22Rv1 (cell line): ENCODE data around the gene TNFAIP3.

ENCODE experiments used
- CTCF ChIP-seq: fragments of 450-650 bp; IDR thresholded peaks from 2 replicates; pipeline ENCODE4 v1.5.1; 2017; ENCODE audit warnings: mild to moderate bottlenecking
- ZFX ChIP-seq: fragments of 450-650 bp; IDR thresholded peaks from 2 replicates; pipeline ENCODE4 v1.6.1; 2017; ENCODE audit warnings: antibody characterized with exemption, borderline replicate concordance

GRCh38 chr6:137875606-137876005 is 8.5 kb downstream of the TNFAIP3 start:
- TF ChIP-seq CTCF = no peak
- no peak for TF ChIP-seq ZFX
